ENCODE data around the gene SLC7A6.
A peak's percentile ranks its signal among the peaks of the same experiment; 100 is the strongest.

SLC7A6 gene

GRCh38 chr16:68282064-68282452 lies 17.7 kb downstream of the SLC7A6 start:
- no peak overlapping the region for H3K4me3 ChIP-seq (ENCODE audit: low read depth, low read length, poor library complexity, severe bottlenecking)
- H3K79me2 ChIP-seq (ENCODE audit: insufficient read depth, low read length): peaks cover 5% of the 10 kb centered on the region; the same call in 1 of the 2 replicates
- no peaks in the 10 kb centered on the region for H3K9me3 ChIP-seq (ENCODE audit: low read length)
- TF ChIP-seq CTCF (IDR thresholded peaks at IDR 0.05; ENCODE audit: low read length) (no peak), EZH2 (IDR thresholded peaks at IDR 0.05; ENCODE audit: borderline replicate concordance, low read length) (no peak)
- H3K9ac ChIP-seq (ENCODE audit: low read length): no peak overlapping the region
- no peak overlapping the region for H2AFZ ChIP-seq (ENCODE audit: low read length)
- H3K4me2 ChIP-seq (ENCODE audit: low read length): peak overlapping the region; percentile 61; the same call in 1 of the 2 replicates
- H3F3A ChIP-seq (ENCODE audit: insufficient read depth, low read length): peaks cover 16% of the 10 kb centered on the region; the same call in 1 of the 2 replicates
- H4K20me1 ChIP-seq (ENCODE audit: insufficient read depth, low read length): no peaks in the 10 kb centered on the region
- H3K27me3 ChIP-seq (ENCODE audit: insufficient read depth, low read length): no peaks in the 10 kb centered on the region
- peaks cover 79% of the 10 kb centered on the region for H3K4me1 ChIP-seq (ENCODE audit: insufficient read depth, low read length, severe bottlenecking)
- peak overlapping the region; percentile 98 for H3K27ac ChIP-seq (ENCODE audit: low read depth, low read length, poor library complexity, severe bottlenecking)
- peaks cover 41% of the 10 kb centered on the region for H3K36me3 ChIP-seq (ENCODE audit: insufficient read depth, low read length)
- H3K9me2 ChIP-seq (ENCODE audit: low read depth, low read length): no peaks in the 10 kb centered on the region

- peak overlapping the region; percentile 98 for H3K27ac ChIP-seq (ENCODE audit: low read depth, low read length, poor library complexity, severe bottlenecking)
- peak overlapping the region; percentile 61 for H3K9ac ChIP-seq (ENCODE audit: low read length)
- no peaks in the 10 kb centered on the region for H3K27me3 ChIP-seq (ENCODE audit: insufficient read depth, low read length)
- peak overlapping the region; percentile 34 for H3K4me3 ChIP-seq (ENCODE audit: low read depth, low read length, poor library complexity, severe bottlenecking)
- no peaks in the 10 kb centered on the region for H3K9me2 ChIP-seq (ENCODE audit: low read depth, low read length)
- H3F3A ChIP-seq (ENCODE audit: insufficient read depth, low read length): peaks cover 16% of the 10 kb centered on the region; the same call in 1 of the 2 replicates
- H3K79me2 ChIP-seq (ENCODE audit: insufficient read depth, low read length): peaks cover 5% of the 10 kb centered on the region; the same call in 1 of the 2 replicates
- TF ChIP-seq CTCF (IDR thresholded peaks at IDR 0.05; ENCODE audit: low read length): no peak
- TF ChIP-seq EZH2 (IDR thresholded peaks at IDR 0.05; ENCODE audit: borderline replicate concordance, low read length): no peak
- H4K20me1 ChIP-seq (ENCODE audit: insufficient read depth, low read length): no peaks in the 10 kb centered on the region
- peak overlapping the region; percentile 61 for H3K4me2 ChIP-seq (ENCODE audit: low read length)
- H2AFZ ChIP-seq (ENCODE audit: low read length): no peak overlapping the region
- H3K4me1 ChIP-seq (ENCODE audit: insufficient read depth, low read length, severe bottlenecking): peaks cover 91% of the 10 kb centered on the region
- H3K9me3 ChIP-seq (ENCODE audit: low read length): no peaks in the 10 kb centered on the region
- H3K36me3 ChIP-seq (ENCODE audit: insufficient read depth, low read length): peaks cover 54% of the 10 kb centered on the region
These were observed 19.0 kb downstream of the SLC7A6 start for GRCh38 chr16:68283346-68283745.

- peaks cover 53% of the 10 kb centered on the region for H3K36me3 ChIP-seq (ENCODE audit: insufficient read depth, low read length)
- peak overlapping the region; percentile 61 for H3K9ac ChIP-seq (ENCODE audit: low read length)
- H3K9me3 ChIP-seq (ENCODE audit: low read length): no peaks in the 10 kb centered on the region
These were observed 19.7 kb downstream of the SLC7A6 start for GRCh38 chr16:68283801-68284598.

More at GRCh38 chr16:68283801-68284598, 19.7 kb downstream of the SLC7A6 start:
- peaks cover 5% of the 10 kb centered on the region; the same call in 1 of the 2 replicates for H3K79me2 ChIP-seq (ENCODE audit: insufficient read depth, low read length)
- TF ChIP-seq EZH2 (IDR thresholded peaks at IDR 0.05; ENCODE audit: borderline replicate concordance, low read length) (no peak), CTCF (IDR thresholded peaks at IDR 0.05; ENCODE audit: low read length) (no peak)
- H3K4me1 ChIP-seq (ENCODE audit: insufficient read depth, low read length, severe bottlenecking): peaks cover 91% of the 10 kb centered on the region
- no peaks in the 10 kb centered on the region for H4K20me1 ChIP-seq (ENCODE audit: insufficient read depth, low read length)
- peak overlapping the region; percentile 98 for H3K27ac ChIP-seq (ENCODE audit: low read depth, low read length, poor library complexity, severe bottlenecking)
- H3K27me3 ChIP-seq (ENCODE audit: insufficient read depth, low read length): no peaks in the 10 kb centered on the region
- H2AFZ ChIP-seq (ENCODE audit: low read length): no peak overlapping the region
- peaks cover 16% of the 10 kb centered on the region; the same call in 1 of the 2 replicates for H3F3A ChIP-seq (ENCODE audit: insufficient read depth, low read length)
- peak overlapping the region; percentile 34 for H3K4me3 ChIP-seq (ENCODE audit: low read depth, low read length, poor library complexity, severe bottlenecking)
- H3K9me2 ChIP-seq (ENCODE audit: low read depth, low read length): no peaks in the 10 kb centered on the region
- H3K4me2 ChIP-seq (ENCODE audit: low read length): peak overlapping the region; percentile 61

Data from OCI-LY1 (cell line).